K562 (cell line): ENCODE results near the gene CLSTN2. TPM values are rescaled to one million over a fixed set of nuclear protein-coding genes. Genes with fewer than 3 reads are reported as not detected.

Experiments
- ATAC-seq: fragments of 200-7000 bp; cut with Tn5 transposase; 3 replicates; pipeline ENCODE4 v1.9.1; 2020; ENCODE audit warnings: moderate library complexity
- BruUV-seq: library from RNA; stranded (reverse); fragments of 400-500 nt; replicated peaks from 2 replicates; lab custom pipeline; 2021; lab: Mats Ljungman, UMichigan
- CTCF ChIA-PET: fragments of 300-600 bp; formaldehyde crosslinking; extraction: SDS; loops from one replicate; lab custom pipeline; 2021; ENCODE audit warnings: low intra/inter-chr PET ratio; lab: Yijun Ruan, JAX
- POLR2A ChIA-PET: fragments of 300-600, 350-650 bp; sonication (Branson Sonifier 250); formaldehyde crosslinking; extraction: SDS; loops from one replicate; lab custom pipeline; 2021; ENCODE audit warnings: antibody characterized with exemption, inconsistent platforms; lab: Yijun Ruan, JAX
- DNase-seq, 4 experiments: peaks; one replicate each; pipeline versions ENCODE4 v3.0.0 to v3.0.0-alpha.2; 2011 to 2018; ENCODE audit warnings: low spot score in 3 of 4, mixed read lengths in 3 of 4; ENCODE audit errors: extremely low read depth in 1 of 4
- FAIRE-seq: peaks from 2 replicates; lab custom pipeline; 2011; peaks lifted over from hg19 to GRCh38; lab: Jason Lieb, UNC
- H2AFZ ChIP-seq: 2 replicates; pipeline ENCODE4 v1.6.0; 2011; ENCODE audit warnings: low read depth, low read length, control low read depth, inconsistent platforms
- H3K27ac ChIP-seq: fragments of 200-600 bp; 3 replicates; pipeline ENCODE4 v1.8.0; 2011; ENCODE audit warnings: low read depth, mild to moderate bottlenecking, control low read depth, inconsistent platforms, low read length, moderate library complexity, mixed read lengths; ENCODE audit errors: extremely low read depth
- H3K27me3 ChIP-seq, 2 experiments: fragments of 300-600 bp in 1 of 2; 2 replicates in 1 of 2; 3 replicates in 1 of 2; pipeline versions ENCODE4 v1.6.0 to v1.8.0; 2011; ENCODE audit warnings: inconsistent platforms in 2 of 2, low read length in 2 of 2, mild to moderate bottlenecking in 1 of 2, mixed read lengths in 1 of 2, moderate library complexity in 1 of 2; ENCODE audit not compliant: control insufficient read depth in 2 of 2, insufficient read depth in 2 of 2
- H3K36me3 ChIP-seq: fragments of 300-600 bp; 3 replicates; pipeline ENCODE4 v1.8.0; 2011; ENCODE audit warnings: mild to moderate bottlenecking, low read length, inconsistent platforms; ENCODE audit not compliant: control insufficient read depth, insufficient read depth
- H3K4me1 ChIP-seq, 2 experiments: fragments of 200-600 bp in 1 of 2; replicated peaks in 1 of 2; 2 replicates in 1 of 2; 3 replicates in 1 of 2; pipeline versions ENCODE4 v1.5.1 to v1.8.0; 2011; ENCODE audit warnings: inconsistent platforms in 2 of 2, low read length in 2 of 2, mild to moderate bottlenecking in 1 of 2, mixed read lengths in 1 of 2, moderate library complexity in 1 of 2; ENCODE audit not compliant: control insufficient read depth in 2 of 2, insufficient read depth in 2 of 2
- H3K4me2 ChIP-seq: 2 replicates; pipeline ENCODE4 v1.6.1; 2011; ENCODE audit warnings: low read length, control low read depth, inconsistent platforms, mixed read lengths; ENCODE audit not compliant: insufficient read depth
- H3K4me3 ChIP-seq: fragments of 200-600 bp; sonication (generic), shearing (Covaris generic); 2 replicates; pipeline ENCODE4 v1.5.1; 2016; ENCODE audit warnings: control low read depth, inconsistent platforms
- H3K79me2 ChIP-seq: fragments of 200-600 bp; 3 replicates; pipeline ENCODE4 v1.8.0; 2011; ENCODE audit warnings: low read length, inconsistent platforms; ENCODE audit not compliant: control insufficient read depth, insufficient read depth
- H3K9ac ChIP-seq, 2 experiments: 2 replicates each; pipeline versions ENCODE4 v1.6.0 to v1.6.1; 2011; ENCODE audit warnings: low read depth in 2 of 2, low read length in 2 of 2, control low read depth in 1 of 2, inconsistent platforms in 1 of 2, mild to moderate bottlenecking in 1 of 2, mixed read lengths in 1 of 2; ENCODE audit not compliant: insufficient read depth in 1 of 2
- H3K9me1 ChIP-seq: one replicate; pipeline ENCODE4 v1.6.0; 2011; ENCODE audit warnings: inconsistent platforms, mild to moderate bottlenecking, low read length, moderate library complexity; ENCODE audit not compliant: control insufficient read depth, insufficient read depth
- H3K9me3 ChIP-seq: replicated peaks from 2 replicates; pipeline ENCODE4 v1.5.1; 2011; ENCODE audit warnings: low read depth, low read length, inconsistent platforms; ENCODE audit not compliant: control insufficient read depth, insufficient read depth
- H4K20me1 ChIP-seq: replicated peaks from 2 replicates; pipeline ENCODE4 v1.6.1; 2011; ENCODE audit warnings: low read length, inconsistent platforms, mixed read lengths; ENCODE audit not compliant: control insufficient read depth, insufficient read depth
- DIDO1 ChIP-seq: fragments of 450-650 bp; IDR thresholded peaks from 2 replicates; pipeline ENCODE4 v1.6.1; 2016; ENCODE audit warnings: low read depth, missing biosample characterization, missing genetic modification characterization
- EP400 ChIP-seq: fragments of 450-650 bp; IDR thresholded peaks from 2 replicates; pipeline ENCODE4 v1.6.1; 2017; ENCODE audit warnings: antibody characterized with exemption, mild to moderate bottlenecking, moderate library complexity
- HDAC3 ChIP-seq: fragments of 450-650 bp; IDR thresholded peaks from 2 replicates; pipeline ENCODE4 v1.6.1; 2018; ENCODE audit warnings: borderline replicate concordance, mild to moderate bottlenecking, moderate library complexity; ENCODE audit not compliant: partially characterized antibody
- HDAC6 ChIP-seq: IDR thresholded peaks from 2 replicates; pipeline ENCODE4 v1.6.1; 2012; ENCODE audit warnings: low read depth, mild to moderate bottlenecking, control low read depth, inconsistent platforms, low read length, moderate library complexity
- IRF2 ChIP-seq: sonication (generic); formaldehyde crosslinking; IDR thresholded peaks from 2 replicates; pipeline ENCODE4 v1.8.1; 2022; ENCODE audit warnings: mild to moderate bottlenecking, missing genetic modification reagents
- ZNF274 ChIP-seq: IDR thresholded peaks from 2 replicates; pipeline ENCODE4 v1.6.1; 2011; ENCODE audit warnings: low read depth, mild to moderate bottlenecking, low read length, moderate library complexity, borderline replicate concordance
- WGBS: fragments of 100-300 bp; shearing (Covaris generic); methylation state at CpG from one replicate; pipeline ENCODE4 v1.1.6; 2016; ENCODE audit warnings: low coverage, mixed read lengths; ENCODE audit not compliant: insufficient coverage; ENCODE audit errors: missing lambda C conversion rate; 5-methylcytosine and 5-hydroxymethylcytosine counted together
- in situ Hi-C: fragments of 300-500 bp; cut with MboI; formaldehyde crosslinking; loops from 4 replicates; pipeline ENCODE4 v1.15.0; 2018; ENCODE audit warnings: inconsistent platforms, mixed read lengths
- intact Hi-C: fragments of 100-400 bp; cut with micrococcal nuclease; formaldehyde crosslinking; loops from 2 replicates; pipeline ENCODE4 v1.14.2; 2022
- polyA plus RNA-seq, 8 experiments: library from polyadenylated mRNA; depleted of rRNA in 4 of 8; stranded (reverse) in 5 of 8; unstranded in 3 of 8; fragments of >200 nt; fragmentation: Nextera tagmentation in 2 of 8; fragmentation: Illumina TruSeq in 1 of 8; extraction: Ambion mirVana in 2 of 8; extraction: Trizol in 1 of 8; gene quantifications; 2 replicates each; pipeline versions ENCODE4 v1.2.1 to v1.2.3, GENCODE V29; 2011 to 2014; ENCODE audit warnings: inconsistent platforms in 1 of 8, missing spikeins in 1 of 8
- total RNA-seq, 7 experiments: library from RNA; depleted of rRNA in 6 of 7; stranded (reverse); fragments of >200 nt in 6 of 7; fragmentation: Illumina TruSeq in 2 of 7; extraction: Trizol in 2 of 7; gene quantifications; 2 replicates each; pipeline versions ENCODE4 v1.2.1 to v1.2.3, GENCODE V29; 2011 to 2021; ENCODE audit warnings: low replicate concordance in 1 of 7
- TF ChIP-seq, protein P1 (sequence below): IDR thresholded peaks from 2 replicates; pipeline ENCODE4 v1.6.1; 2012; ENCODE audit warnings: low read depth, low read length, improper control_type of control experiment, borderline replicate concordance

CLSTN2 gene
- total and polyA plus RNA-seq, 9 of the 15 experiments (the other 6 are each of a cell fraction or from before 2014, with no cell fraction given), result 0.02 to 0.04 (median 0.04) TPM; not detected in 6

DNA sequence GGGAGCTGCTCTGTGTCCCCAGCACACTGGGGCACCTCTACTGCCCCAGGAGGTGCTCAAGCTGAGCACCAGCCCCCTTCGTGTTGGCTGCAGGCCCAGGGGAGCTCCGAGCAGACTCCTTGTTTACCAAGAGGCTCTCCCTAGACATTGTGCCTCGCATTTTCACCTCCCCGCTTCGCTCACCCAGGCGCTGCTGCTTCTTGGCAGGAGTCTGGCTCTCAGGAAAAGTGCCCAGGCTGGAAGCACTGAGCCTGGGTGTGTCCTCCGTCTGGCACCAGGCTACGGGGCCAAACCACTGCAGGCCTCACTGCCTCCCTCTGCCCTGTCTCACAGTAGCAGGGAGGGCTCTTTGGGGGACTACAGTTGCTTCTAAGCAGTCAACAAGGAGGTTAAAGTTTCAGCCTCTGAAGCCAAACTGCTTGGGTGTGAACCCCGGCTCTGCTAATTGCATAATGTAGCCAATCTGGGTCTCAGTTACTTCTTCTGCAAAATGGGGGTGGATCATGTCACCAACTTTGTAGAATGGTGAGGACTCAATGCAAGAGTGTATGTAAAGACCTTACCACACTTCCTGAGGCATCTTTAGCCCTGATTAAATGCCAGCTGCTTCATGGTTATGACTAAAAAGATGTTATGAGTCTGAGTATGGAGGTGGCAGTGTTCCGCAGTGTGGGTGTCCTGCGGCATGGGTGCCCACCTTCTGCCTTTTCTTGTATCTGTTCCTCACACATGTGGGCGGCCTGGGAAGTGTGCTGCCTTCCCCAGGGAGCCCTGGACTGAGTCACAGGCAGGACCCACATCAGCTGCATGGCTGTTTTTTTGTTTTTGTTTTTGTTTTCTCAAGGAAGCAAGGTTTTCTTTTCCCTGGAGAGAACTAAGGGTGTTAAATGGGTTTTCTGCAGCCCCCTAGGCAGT, 88.9 kb downstream of the CLSTN2 start:
- Histone ChIP-seq H3K27ac (no peak overlapping the region), H4K20me1 (peaks cover 3% of the 10 kb centered on the region; the same call in 1 of the 2 replicates), H3K27me3 (peaks cover 0 to 4% of the 10 kb centered on the region in 2 experiments; a peak in 1 of 5 replicates), H3K9me1 (no peaks in the 10 kb centered on the region), H3K79me2 (no peaks in the 10 kb centered on the region), H3K4me3 (no peak overlapping the region), H3K9me3 (no peaks in the 10 kb centered on the region), H3K4me1 (no peaks in the 10 kb centered on the region), H3K9ac (no peak overlapping the region), H3K36me3 (no peaks in the 10 kb centered on the region), H2AFZ (no peak overlapping the region), H3K4me2 (no peak overlapping the region)
- in situ Hi-C loops, result no loop called here
- ChIA-PET POLR2A (no interaction called here), CTCF (no interaction called here)
- TF ChIP-seq ZNF274 (no peak), HDAC3 (no peak), DIDO1 (tag) (no peak), EP400 (no peak), IRF2 (CRISPR knock-in tag) (no peak), HDAC6 (no peak)
- TF ChIP-seq, protein P1, sequence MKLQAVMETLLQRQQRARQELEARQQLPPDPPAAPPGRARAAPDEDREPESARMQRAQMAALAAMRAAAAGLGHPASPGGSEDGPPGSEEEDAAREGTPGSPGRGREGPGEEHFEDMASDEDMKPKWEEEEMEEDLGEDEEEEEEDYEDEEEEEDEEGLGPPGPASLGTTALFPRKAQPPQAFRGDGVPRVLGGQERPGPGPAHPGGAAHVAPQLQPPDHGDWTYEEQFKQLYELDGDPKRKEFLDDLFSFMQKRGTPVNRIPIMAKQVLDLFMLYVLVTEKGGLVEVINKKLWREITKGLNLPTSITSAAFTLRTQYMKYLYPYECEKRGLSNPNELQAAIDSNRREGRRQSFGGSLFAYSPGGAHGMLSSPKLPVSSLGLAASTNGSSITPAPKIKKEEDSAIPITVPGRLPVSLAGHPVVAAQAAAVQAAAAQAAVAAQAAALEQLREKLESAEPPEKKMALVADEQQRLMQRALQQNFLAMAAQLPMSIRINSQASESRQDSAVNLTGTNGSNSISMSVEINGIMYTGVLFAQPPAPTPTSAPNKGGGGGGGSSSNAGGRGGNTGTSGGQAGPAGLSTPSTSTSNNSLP, result no peak
- WGBS, result 0% methylated on average over 11 of the region's 12 CpGs
- DNase-seq (no peak), ATAC-seq (no peak), FAIRE-seq (no peak)
- BruUV-seq, result no TSS peak
- intact Hi-C loops, result no loop called here
